Mucosa of gallbladder (tissue), 1 donor: Measurements from ENCODE around the gene RGL1. TPM values are rescaled to one million over a fixed set of nuclear protein-coding genes. Genes with fewer than 3 reads are reported as not detected.

Experiments
- DNase-seq: peaks from one replicate; pipeline ENCODE4 v3.0.0-alpha.2; 2020; ENCODE audit warnings: low spot score
- total RNA-seq: library from RNA; stranded (reverse); gene quantifications from one replicate; pipeline ENCODE4 v1.2.1, GENCODE V29; 2021
- donor health status: DM: no; HTN: no; CAD: no.

RGL1 gene
- total RNA-seq, 1 donor from 2014 or later: 13.1 TPM

- DNase-seq: no peak
Observed at GRCh38 chr1:183887826-183888819, 83.2 kb downstream of the RGL1 start.

GRCh38 chr1:183889095-183889494, 84.2 kb downstream of the RGL1 start:
- DNase-seq: no peak

- DNase-seq: no peak
Observed at GRCh38 chr1:183891158-183891856, 86.4 kb downstream of the RGL1 start.

- DNase-seq: no peak
Observed at GRCh38 chr1:183892351-183892793, 87.5 kb downstream of the RGL1 start.

GRCh38 chr1:183893561-183894289, 88.8 kb downstream of the RGL1 start:
- DNase-seq: no peak

- no peak for DNase-seq
Observed at GRCh38 chr1:183894290-183894565, 89.3 kb downstream of the RGL1 start.

- no peak for DNase-seq
Observed at GRCh38 chr1:183896466-183897048, 91.6 kb downstream of the RGL1 start.

- DNase-seq: no peak
Observed at GRCh38 chr1:183898001-183898396, 93.1 kb downstream of the RGL1 start.

- DNase-seq: no peak
Observed at GRCh38 chr1:183898610-183899009, 93.7 kb downstream of the RGL1 start.

GRCh38 chr1:183901748-183902330, 96.9 kb downstream of the RGL1 start:
- no peak for DNase-seq

- no peak for DNase-seq
Observed at GRCh38 chr1:183903101-183903500, 98.2 kb downstream of the RGL1 start.

GRCh38 chr1:183905508-183906113, 100.7 kb downstream of the RGL1 start:
- no peak for DNase-seq

- DNase-seq: no peak
Observed at GRCh38 chr1:183907070-183907469, 102.2 kb downstream of the RGL1 start.

GRCh38 chr1:183908079-183908478, 103.2 kb downstream of the RGL1 start:
- no peak for DNase-seq

- no peak for DNase-seq
Observed at GRCh38 chr1:183909672-183910071, 104.8 kb downstream of the RGL1 start.

GRCh38 chr1:183910845-183911244, 105.9 kb downstream of the RGL1 start:
- no peak for DNase-seq

GRCh38 chr1:183911285-183911684, 106.4 kb downstream of the RGL1 start:
- DNase-seq: no peak

GRCh38 chr1:183912265-183912886, 107.5 kb downstream of the RGL1 start:
- no peak for DNase-seq

GRCh38 chr1:183913567-183913993, 108.7 kb downstream of the RGL1 start:
- DNase-seq: no peak

- no peak for DNase-seq
Observed at GRCh38 chr1:183914276-183914675, 109.4 kb downstream of the RGL1 start.

- DNase-seq: no peak
Observed at GRCh38 chr1:183914891-183915290, 110.0 kb downstream of the RGL1 start.
